PC-3 (cell line): Measurements from ENCODE around the gene EXOSC6. TPM values are rescaled to one million over a fixed set of nuclear protein-coding genes. Genes with fewer than 3 reads are reported as not detected.

Source experiments
- ATAC-seq: fragments of 200-7000 bp; cut with Tn5 transposase; 2 replicates; pipeline ENCODE4 v1.9.1; 2020; ENCODE audit warnings: mild to moderate bottlenecking, moderate library complexity
- Bru-seq: library from RNA; stranded (reverse); fragments of 400-500 nt; gene quantifications from one replicate; lab custom pipeline; 2021; lab: Mats Ljungman, UMichigan
- BruChase-seq, 2 experiments: library from RNA; stranded (reverse); fragments of 400-500 nt; gene quantifications; one replicate each; lab custom pipeline; 2021; lab: Mats Ljungman, UMichigan
- BruUV-seq: library from RNA; stranded (reverse); fragments of 400-500 nt; replicated peaks from 2 replicates; lab custom pipeline; 2021; lab: Mats Ljungman, UMichigan
- CTCF ChIA-PET: fragments of 300-600 bp; sonication (Branson Sonifier 250); formaldehyde crosslinking; loops from one replicate; lab custom pipeline; 2022; ENCODE audit warnings: antibody characterized with exemption; lab: Charles Lee
- POLR2A ChIA-PET: fragments of 300-600 bp; sonication (Branson Sonifier 250); formaldehyde crosslinking; loops from one replicate; lab custom pipeline; 2022; ENCODE audit warnings: antibody characterized with exemption; ENCODE audit not compliant: unreplicated experiment; lab: Charles Lee
- DNase-seq: peaks from one replicate; pipeline ENCODE4 v3.0.0-alpha.2; 2015
- H2AFZ ChIP-seq: fragments of 300-600 bp; sonication (generic); 2 replicates; pipeline ENCODE4 v1.6.0; 2016; ENCODE audit warnings: antibody characterized with exemption, low read length
- H3F3A ChIP-seq: fragments of 300-600 bp; sonication (generic); one replicate; pipeline ENCODE4 v1.6.0; 2017; ENCODE audit warnings: antibody characterized with exemption, low read length, control low read depth, mild to moderate bottlenecking; ENCODE audit not compliant: unreplicated experiment
- H3K27ac ChIP-seq: fragments of 300-600 bp; sonication (generic); 2 replicates; pipeline ENCODE4 v1.5.1; 2016; ENCODE audit warnings: mild to moderate bottlenecking, low read length
- H3K27me3 ChIP-seq: fragments of 300-600 bp; sonication (generic); 2 replicates; pipeline ENCODE4 v1.6.1; 2016; ENCODE audit warnings: low read length, mixed read lengths
- H3K36me3 ChIP-seq: fragments of 300-600 bp; sonication (generic); 2 replicates; pipeline ENCODE4 v1.6.1; 2016; ENCODE audit warnings: low read depth, mixed run types, low read length, mixed read lengths
- H3K4me1 ChIP-seq: fragments of 300-600 bp; sonication (generic); 2 replicates; pipeline ENCODE4 v1.5.1; 2016; ENCODE audit warnings: low read length; ENCODE audit not compliant: insufficient read depth
- H3K4me2 ChIP-seq: fragments of 300-600 bp; sonication (generic); 2 replicates; pipeline ENCODE4 v1.6.0; 2016; ENCODE audit warnings: low read length
- H3K4me3 ChIP-seq: fragments of 300-600 bp; sonication (generic); 2 replicates; pipeline ENCODE4 v1.5.1; 2016; ENCODE audit warnings: mild to moderate bottlenecking, low read length, mixed read lengths
- H3K79me2 ChIP-seq: fragments of 300-600 bp; sonication (generic); 2 replicates; pipeline ENCODE4 v1.6.1; 2017; ENCODE audit warnings: low read length, mixed read lengths
- H3K9ac ChIP-seq: fragments of 300-600 bp; sonication (generic); 2 replicates; pipeline ENCODE4 v1.6.0; 2016; ENCODE audit warnings: mild to moderate bottlenecking, low read length
- H3K9me2 ChIP-seq: fragments of 300-600 bp; sonication (generic); replicated peaks from 2 replicates; pipeline ENCODE4 v1.6.1; 2016; ENCODE audit warnings: mixed run types, low read length, mixed read lengths
- H3K9me3 ChIP-seq: fragments of 300-600 bp; sonication (generic); 2 replicates; pipeline ENCODE4 v1.6.1; 2016; ENCODE audit warnings: low read length, mixed read lengths
- H4K20me1 ChIP-seq: fragments of 300-600 bp; sonication (generic); 2 replicates; pipeline ENCODE4 v1.6.1; 2016; ENCODE audit warnings: low read length, mixed read lengths
- CTCF ChIP-seq: fragments of 300-600 bp; sonication (generic); conservative IDR thresholded peaks from 2 replicates; pipeline ENCODE4 v1.5.1; 2017; ENCODE audit warnings: antibody characterized with exemption, low read depth, mild to moderate bottlenecking, low read length
- EZH2 ChIP-seq: fragments of 300-600 bp; sonication (generic); IDR thresholded peaks from one replicate; pipeline ENCODE4 v1.6.1; 2017; ENCODE audit warnings: antibody characterized with exemption, mild to moderate bottlenecking, low read length; ENCODE audit not compliant: unreplicated experiment
- EZH2phosphoT487 ChIP-seq: fragments of 300-600 bp; sonication (generic); IDR thresholded peaks from 2 replicates; pipeline ENCODE4 v1.6.1; 2018; ENCODE audit warnings: mild to moderate bottlenecking, antibody characterized with exemption, low read length, borderline replicate concordance
- intact Hi-C: fragments of 100-400 bp; cut with micrococcal nuclease; formaldehyde crosslinking; loops from 2 replicates; pipeline ENCODE4 v1.9.0; 2023
- long read RNA-seq: library from polyadenylated mRNA; unstranded; transcript quantifications from one replicate; pipeline ENCODE4 v2.0.0, GENCODE V29; 2021; ENCODE audit not compliant: unreplicated experiment
- total RNA-seq: library from RNA; depleted of rRNA; stranded (reverse); fragments of >200 nt; gene quantifications from 2 replicates; pipeline ENCODE4 v1.2.3, GENCODE V29; 2014; rRNA removed

The EXOSC6 gene
- total RNA-seq (21.4 and 29.9 TPM in 2 replicates), Bru-seq, nascent RNA (percentile 74 among the genes with signal in this experiment), BruChase-seq, experiment 1, labeled RNA remaining after a 6-hour chase (percentile 97 among the genes with signal in this experiment), BruChase-seq, experiment 2, labeled RNA remaining after a 2-hour chase (percentile 92 among the genes with signal in this experiment)
- long read RNA-seq, full-length matches to known transcripts = 70 of 71 reads
- long read RNA-seq, partial matches to known transcripts = 0 of 71 reads
- long read RNA-seq, other reads (novel, unspliced or antisense) = 1 of 71 reads

DNA sequence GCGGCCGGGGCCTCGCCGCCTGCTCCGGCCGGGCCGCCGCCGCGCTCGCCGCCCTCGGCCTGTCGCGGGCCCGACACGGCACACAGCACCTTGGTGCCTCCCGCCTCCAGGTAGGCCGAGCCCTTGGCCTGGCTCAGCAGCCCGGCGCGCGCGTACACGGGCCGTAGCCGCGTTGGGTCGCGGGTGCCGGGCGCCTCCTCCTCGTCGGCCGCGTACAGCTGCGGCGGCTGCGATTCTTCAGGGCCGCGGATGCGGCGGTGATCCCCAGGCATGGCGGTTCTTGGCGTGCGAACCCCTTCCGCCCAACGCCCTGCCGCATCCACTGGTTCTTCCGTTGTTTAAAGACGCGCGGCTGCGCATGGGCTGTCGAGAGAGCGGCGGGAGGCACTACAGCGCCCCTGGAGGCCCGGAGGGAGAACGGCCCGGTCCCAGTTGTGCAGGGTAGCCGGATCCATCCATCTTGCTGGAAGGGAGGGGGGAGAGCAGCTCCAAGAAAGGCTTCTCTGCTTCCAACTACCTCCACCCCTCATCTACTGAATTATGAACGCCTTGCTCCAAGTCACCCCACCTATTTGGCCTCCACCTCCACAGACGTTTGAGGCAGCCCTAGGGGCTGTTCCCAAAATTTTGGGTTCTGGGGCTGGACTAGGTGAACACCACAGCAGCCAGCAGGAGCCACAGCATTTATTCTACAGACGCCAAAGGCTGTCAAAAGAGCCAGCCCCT is at the start of gene EXOSC6:
TSS of gene EXOSC6 (minus strand) at position 312 of the 726 bp plus-strand sequence. CDS start at position 272, 40 bp downstream.
- H3K9me2 ChIP-seq = no peaks in the 10 kb centered on the region
- intact Hi-C loops = no loop called here
- DNase-seq (peak; percentile 90), ATAC-seq (peak; percentile 86)
- ChIA-PET CTCF (interaction anchor here (0.6 kb wide), 1 partner anchor 250 kb away, joined by 6 read pairs; no protein-coding TSS in a partner anchor), POLR2A (interaction anchor here (0.5 to 1.2 kb wide), 2 partner anchors 128 to 130 kb away, joined by 5 to 9 read pairs; no protein-coding TSS in a partner anchor)
- H3K27ac ChIP-seq = peak within 1 kb of the TSS; percentile 72
- H3K4me2 ChIP-seq = peak within 1 kb of the TSS; percentile 92
- peaks cover 26% of the 10 kb centered on the region for H3K36me3 ChIP-seq
- no TSS peak for BruUV-seq
- H3K79me2 ChIP-seq = peaks cover 35% of the 10 kb centered on the region
- H3K4me1 ChIP-seq = no peaks in the 10 kb centered on the region
- 0 out of 2 replicates have a peak within 1 kb of the TSS, but pooled peaks have one; percentile 30 for H2AFZ ChIP-seq
- no peaks in the 10 kb centered on the region for H3K27me3 ChIP-seq
- H3K4me3 ChIP-seq = peak within 1 kb of the TSS; percentile 93
- peak within 1 kb of the TSS; percentile 87 for H3K9ac ChIP-seq
- TF ChIP-seq EZH2 (no peak), CTCF (peak; percentile 70)
- H3F3A ChIP-seq = no peaks in the 10 kb centered on the region
- H4K20me1 ChIP-seq = peaks cover 6% of the 10 kb centered on the region; the same call in 1 of the 2 replicates
- H3K9me3 ChIP-seq = no peaks in the 10 kb centered on the region

DNA sequence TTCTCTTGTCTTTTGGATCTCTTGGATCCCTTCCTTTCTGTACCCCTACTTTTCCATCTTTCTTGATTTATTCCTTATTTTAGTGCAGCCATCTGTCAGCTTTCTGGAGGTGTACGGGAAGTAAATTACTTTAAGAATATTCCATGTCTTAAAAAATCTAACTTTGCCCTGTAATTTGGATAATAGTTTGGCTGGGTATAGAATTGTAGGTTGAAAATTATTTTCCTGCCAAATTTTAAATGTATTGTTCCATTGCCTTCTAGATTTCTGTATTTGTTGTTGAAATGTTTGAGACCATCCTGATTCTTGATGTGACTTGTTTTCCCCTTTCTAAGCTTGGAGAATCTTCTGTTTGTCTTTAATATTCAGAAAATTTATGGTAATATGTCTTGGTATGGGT is 49.4 kb upstream of the EXOSC6 start:
- Histone ChIP-seq H2AFZ (no peak overlapping the region), H3K9ac (no peak overlapping the region), H3K4me2 (no peak overlapping the region), H3K79me2 (peaks cover 43% of the 10 kb centered on the region), H4K20me1 (no peaks in the 10 kb centered on the region), H3K27ac (no peak overlapping the region), H3F3A (no peaks in the 10 kb centered on the region), H3K4me3 (no peak overlapping the region), H3K36me3 (peaks cover 8% of the 10 kb centered on the region), H3K4me1 (peaks cover 29% of the 10 kb centered on the region), H3K27me3 (no peaks in the 10 kb centered on the region), H3K9me3 (0 out of 2 replicates have a peak, but pooled peaks cover 6% of the 10 kb centered on the region), H3K9me2 (no peaks in the 10 kb centered on the region)
- ATAC-seq = no peak
- no peak for DNase-seq
- ChIA-PET POLR2A (no interaction called here), CTCF (no interaction called here)
- intact Hi-C loops = no loop called here
- TF ChIP-seq EZH2phosphoT487 (no peak), EZH2 (no peak), CTCF (no peak)
- BruUV-seq = no TSS peak
